Measurements from ENCODE around the gene ZKSCAN5.
A peak's percentile ranks its signal among the peaks of the same experiment; 100 is the strongest.
"Not testable (repeated sequence)": the region's sequence is repeated elsewhere in the genome, so short reads cannot be mapped to it uniquely, and the experiment has no call there.

Gene ZKSCAN5

GRCh38 chr7:99497766-99498545 lies 6.5 kb upstream of the ZKSCAN5 start:
- no peak for DNase-seq (ENCODE audit: low read depth in 2 of 2, low spot score in 1 of 2)

- DNase-seq (ENCODE audit: low read depth in 2 of 2, low spot score in 1 of 2) = no peak
These were observed 5.9 kb upstream of the ZKSCAN5 start for GRCh38 chr7:99498546-99498944.

- DNase-seq (ENCODE audit: low read depth in 2 of 2, low spot score in 1 of 2) = no peak
These were observed 5.1 kb upstream of the ZKSCAN5 start for GRCh38 chr7:99499371-99499720.

- peak; percentile 78 to 79 for DNase-seq (ENCODE audit: low read depth in 2 of 2, low spot score in 1 of 2)
These were observed 4.5 kb upstream of the ZKSCAN5 start, which contains the start of gene ZNF394 for GRCh38 chr7:99499721-99500636. ZNF394 (minus strand) TSS chr7:99500281; CDS start chr7:99500093, 188 bp downstream.

GRCh38 chr7:99500637-99501009 lies 3.8 kb upstream of the ZKSCAN5 start:
- DNase-seq (ENCODE audit: low read depth in 2 of 2, low spot score in 1 of 2) = no peak

- DNase-seq (ENCODE audit: low read depth in 2 of 2, low spot score in 1 of 2) = not testable (repeated sequence)
These were observed 3.2 kb upstream of the ZKSCAN5 start for GRCh38 chr7:99501236-99501635.

GRCh38 chr7:99504281-99504602 lies 220 bp upstream of the ZKSCAN5 start:
- DNase-seq (ENCODE audit: low read depth in 2 of 2, low spot score in 1 of 2) = no peak

- DNase-seq (ENCODE audit: low read depth in 2 of 2, low spot score in 1 of 2) = no peak
These were observed 831 bp downstream of the ZKSCAN5 start for GRCh38 chr7:99505324-99505662.

GRCh38 chr7:99514050-99514449 lies 9.6 kb downstream of the ZKSCAN5 start:
- DNase-seq (ENCODE audit: low read depth in 2 of 2, low spot score in 1 of 2) = no peak

- no peak for DNase-seq (ENCODE audit: low read depth in 2 of 2, low spot score in 1 of 2)
These were observed 16.9 kb downstream of the ZKSCAN5 start for GRCh38 chr7:99521399-99521798.

GRCh38 chr7:99525713-99526440 lies 21.4 kb downstream of the ZKSCAN5 start:
- no peak for DNase-seq (ENCODE audit: low read depth in 2 of 2, low spot score in 1 of 2)

- DNase-seq (ENCODE audit: low read depth in 2 of 2, low spot score in 1 of 2) = no peak
These were observed 26.9 kb downstream of the ZKSCAN5 start for GRCh38 chr7:99531354-99531765.

GRCh38 chr7:99535667-99536066 lies 31.2 kb downstream of the ZKSCAN5 start:
- no peak for DNase-seq (ENCODE audit: low read depth in 2 of 2, low spot score in 1 of 2)

- no peak for DNase-seq (ENCODE audit: low read depth in 2 of 2, low spot score in 1 of 2)
These were observed 34.9 kb downstream of the ZKSCAN5 start for GRCh38 chr7:99539213-99539811.

GRCh38 chr7:99540542-99540941 lies 36.1 kb downstream of the ZKSCAN5 start:
- DNase-seq (ENCODE audit: low read depth in 2 of 2, low spot score in 1 of 2) = no peak

- DNase-seq (ENCODE audit: low read depth in 2 of 2, low spot score in 1 of 2) = no peak
These were observed 36.8 kb downstream of the ZKSCAN5 start for GRCh38 chr7:99541212-99541611.

- no peak for DNase-seq (ENCODE audit: low read depth in 2 of 2, low spot score in 1 of 2)
These were observed 38.7 kb downstream of the ZKSCAN5 start for GRCh38 chr7:99543081-99543671.

- DNase-seq (ENCODE audit: low read depth in 2 of 2, low spot score in 1 of 2) = no peak
These were observed 39.5 kb downstream of the ZKSCAN5 start for GRCh38 chr7:99543916-99544315.

- not testable (repeated sequence) for DNase-seq (ENCODE audit: low read depth in 2 of 2, low spot score in 1 of 2)
These were observed 40.8 kb downstream of the ZKSCAN5 start for GRCh38 chr7:99545308-99545707.

- DNase-seq (ENCODE audit: low read depth in 2 of 2, low spot score in 1 of 2) = not testable (repeated sequence)
These were observed 45.1 kb downstream of the ZKSCAN5 start for GRCh38 chr7:99549545-99549944.

GRCh38 chr7:99551334-99551733 lies 46.9 kb downstream of the ZKSCAN5 start:
- DNase-seq (ENCODE audit: low read depth in 2 of 2, low spot score in 1 of 2) = no peak

Data from stimulated activated CD8-positive, alpha-beta memory T cell treated with anti-CD3 and anti-CD28 coated beads, Interleukin-4, amount 100 ng/mL, for 4 hours (primary cell).